ENCODE measurements around the gene CRLF2.
A peak's percentile ranks its signal among the peaks of the same experiment; 100 is the strongest.
"Not testable (repeated sequence)": the region's sequence is repeated elsewhere in the genome, so short reads cannot be mapped to it uniquely, and the experiment has no call there.

The CRLF2 gene, protein sequence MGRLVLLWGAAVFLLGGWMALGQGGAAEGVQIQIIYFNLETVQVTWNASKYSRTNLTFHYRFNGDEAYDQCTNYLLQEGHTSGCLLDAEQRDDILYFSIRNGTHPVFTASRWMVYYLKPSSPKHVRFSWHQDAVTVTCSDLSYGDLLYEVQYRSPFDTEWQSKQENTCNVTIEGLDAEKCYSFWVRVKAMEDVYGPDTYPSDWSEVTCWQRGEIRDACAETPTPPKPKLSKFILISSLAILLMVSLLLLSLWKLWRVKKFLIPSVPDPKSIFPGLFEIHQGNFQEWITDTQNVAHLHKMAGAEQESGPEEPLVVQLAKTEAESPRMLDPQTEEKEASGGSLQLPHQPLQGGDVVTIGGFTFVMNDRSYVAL

DNA sequence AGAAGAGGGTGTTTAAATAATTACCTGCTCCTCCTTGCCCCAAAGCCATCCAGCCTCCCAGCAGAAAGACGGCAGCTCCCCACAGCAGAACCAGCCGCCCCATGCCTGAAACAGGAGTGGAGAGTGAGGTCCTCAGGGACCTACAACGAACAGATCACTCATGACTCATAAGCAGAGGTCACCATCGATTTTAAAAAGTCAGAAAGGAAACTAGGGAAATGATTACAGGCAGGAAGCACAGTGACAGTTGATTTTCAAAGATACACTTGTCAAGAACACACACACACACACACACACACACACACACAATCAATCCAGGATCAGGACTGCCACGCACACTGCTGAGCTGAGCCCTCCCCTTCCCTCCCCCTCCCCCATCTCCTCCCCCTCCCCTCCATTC lies at the start of gene CRLF2:
TSS of gene CRLF2 (minus strand) at position 118 of the 400 bp plus-strand sequence. CDS start at position 103, 15 bp downstream.
- DNase-seq (ENCODE audit: low read depth, low spot score): no peak

DNA sequence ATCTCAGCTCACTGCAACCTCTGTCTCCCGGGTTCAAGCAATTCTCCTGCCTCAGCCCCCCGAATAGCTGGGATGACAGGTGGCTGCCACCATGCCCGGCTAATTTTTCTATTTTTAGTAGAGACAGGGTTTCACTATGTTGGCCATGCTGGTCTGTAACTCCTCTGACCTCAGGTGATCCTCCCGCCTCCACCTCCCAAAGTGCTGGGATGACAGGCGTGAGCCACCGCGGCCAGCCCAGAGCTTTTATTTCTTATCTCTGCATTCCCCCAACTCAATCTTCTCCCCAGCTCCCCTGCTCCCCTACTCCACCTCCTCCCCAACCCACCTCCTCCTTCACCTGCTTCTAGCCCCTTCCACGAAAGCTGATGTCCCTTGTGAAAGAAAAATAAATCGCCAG lies 49.3 kb upstream of the CRLF2 start:
- not testable (repeated sequence) for DNase-seq (ENCODE audit: low read depth, low spot score)

DNA sequence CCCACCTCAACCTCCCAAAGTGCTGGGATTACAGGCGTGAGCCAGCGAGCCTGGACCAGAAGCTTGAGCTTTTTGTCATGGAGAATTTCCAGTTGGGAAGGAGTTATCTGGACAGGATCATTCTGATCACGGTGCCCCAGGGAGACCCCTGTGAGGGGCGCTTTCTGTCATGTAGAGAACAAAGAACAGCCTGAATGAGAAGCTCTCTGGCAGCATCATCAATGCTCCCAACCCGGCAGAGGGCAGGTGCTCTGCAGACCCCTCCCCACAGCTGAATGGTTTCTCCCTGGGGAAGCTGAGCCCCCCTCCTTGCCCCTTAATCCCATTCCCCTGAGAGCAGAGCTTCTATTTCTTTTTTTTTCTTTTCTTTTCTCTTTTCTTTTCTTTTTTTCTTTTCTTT lies 48.8 kb upstream of the CRLF2 start:
- no peak for DNase-seq (ENCODE audit: low read depth, low spot score)

DNA sequence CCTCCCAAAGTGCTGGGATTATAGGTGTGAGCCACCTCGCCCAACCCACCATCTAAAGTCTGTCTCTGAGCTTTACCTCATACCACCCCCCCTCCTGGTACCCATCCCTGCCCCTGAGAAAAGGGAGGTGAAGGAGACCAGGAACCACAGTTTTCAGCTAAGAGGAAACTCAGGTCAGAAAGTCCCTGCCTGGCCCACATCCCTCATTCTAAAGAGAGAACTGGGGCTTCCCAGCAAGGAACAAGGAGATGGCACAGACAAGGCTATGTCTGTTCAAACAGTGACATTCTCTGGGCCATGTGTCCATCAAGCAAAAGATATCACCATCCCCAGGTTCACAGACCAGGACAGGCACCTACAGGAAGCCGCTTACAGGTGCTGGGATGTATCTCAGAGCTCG lies 40.4 kb upstream of the CRLF2 start:
- DNase-seq (ENCODE audit: low read depth, low spot score): no peak

DNA sequence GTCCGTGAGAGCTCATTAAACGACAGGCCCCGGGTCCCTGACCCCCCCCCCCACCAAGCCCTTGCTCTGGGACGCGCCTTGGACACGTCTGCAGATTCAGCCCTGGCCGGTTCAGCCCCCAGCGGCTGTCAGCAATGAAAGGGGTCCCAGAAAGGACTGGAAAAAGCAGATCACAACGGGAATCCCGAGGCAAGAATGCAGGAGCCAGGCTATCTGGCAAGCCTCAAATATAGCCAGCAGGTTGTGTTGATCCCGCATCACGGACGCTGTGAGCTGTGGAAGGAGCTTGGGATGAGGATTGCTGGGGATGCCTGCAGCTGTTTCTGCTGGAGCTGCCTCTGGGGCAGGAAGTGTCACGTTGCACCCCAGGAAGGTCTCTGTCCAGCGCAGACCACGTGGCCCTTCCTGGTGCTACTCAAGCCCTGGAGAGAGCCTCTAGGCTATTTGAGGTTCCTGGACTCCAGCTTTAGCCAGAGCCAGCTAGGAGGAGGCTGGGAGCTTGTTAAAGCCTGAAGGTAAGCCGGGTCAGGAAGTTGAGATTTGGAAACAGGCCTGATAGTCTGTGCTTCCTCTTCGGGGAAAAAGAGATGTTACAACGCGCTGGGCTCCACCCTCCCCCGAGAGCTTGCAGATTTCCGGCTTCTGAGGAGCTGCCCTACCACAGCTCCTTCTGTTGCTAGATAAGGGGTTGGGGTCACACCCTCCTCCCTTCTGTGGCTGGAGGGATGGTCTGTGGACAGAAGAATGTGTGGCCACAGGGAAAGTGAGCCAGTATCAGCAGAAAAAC lies 36.8 kb upstream of the CRLF2 start:
- DNase-seq (ENCODE audit: low read depth, low spot score): no peak

DNA sequence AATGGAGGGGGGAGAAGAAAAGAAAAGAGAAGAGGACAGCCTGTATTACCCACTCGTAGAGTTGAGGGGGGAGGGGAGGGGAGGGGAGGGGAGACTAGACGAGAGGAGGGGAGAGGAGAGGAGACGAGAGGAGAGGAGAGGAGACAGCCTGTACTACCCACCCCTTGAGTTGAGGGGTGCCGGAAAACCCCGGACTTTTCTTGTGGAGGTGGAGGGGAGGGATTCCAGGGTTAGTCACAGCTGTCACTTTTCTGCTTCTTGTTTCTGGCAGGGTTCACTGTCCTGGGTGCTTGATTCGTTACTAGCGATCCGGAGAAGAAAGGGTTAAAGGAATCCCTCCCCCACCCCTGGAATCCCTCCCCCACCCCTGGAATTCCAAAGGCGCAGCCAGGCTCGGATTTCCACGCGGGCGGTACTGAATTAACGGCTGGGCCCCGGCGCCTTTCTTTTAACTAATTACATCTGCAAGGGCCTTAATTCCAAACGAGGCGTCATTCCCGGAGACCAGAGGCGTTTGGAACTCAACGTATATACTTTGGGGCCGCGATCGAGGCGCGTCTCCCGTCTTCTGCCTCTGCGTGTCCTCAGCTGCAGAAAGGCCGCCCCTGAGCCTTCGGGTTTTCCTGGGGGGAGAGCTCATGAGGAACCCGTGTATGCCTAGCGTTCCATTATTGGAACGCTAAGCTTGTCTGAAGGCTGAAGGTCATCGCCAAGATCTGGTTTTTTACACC lies 36.0 kb upstream of the CRLF2 start:
- no peak for DNase-seq (ENCODE audit: low read depth, low spot score)

DNA sequence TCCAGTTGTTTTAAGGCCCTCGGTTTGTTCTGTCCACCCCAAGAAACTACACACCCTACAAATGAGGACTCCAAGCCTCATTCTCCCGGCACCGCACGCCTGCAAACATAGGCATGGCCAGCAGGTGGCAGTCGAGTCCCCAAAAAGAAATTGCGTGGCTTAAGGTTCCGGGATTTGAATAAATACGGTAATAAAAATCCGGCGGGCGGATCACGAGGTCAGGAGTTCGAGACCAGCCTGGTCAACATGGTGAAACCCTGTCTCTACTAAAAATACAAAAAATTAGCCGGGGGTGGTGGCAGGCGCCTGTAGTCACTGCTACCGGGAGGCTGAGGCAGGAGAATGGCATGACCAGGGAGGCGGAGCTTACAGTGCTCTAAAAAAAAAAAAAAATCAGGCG lies 34.4 kb upstream of the CRLF2 start:
- DNase-seq (ENCODE audit: low read depth, low spot score): peak; percentile 70

DNA sequence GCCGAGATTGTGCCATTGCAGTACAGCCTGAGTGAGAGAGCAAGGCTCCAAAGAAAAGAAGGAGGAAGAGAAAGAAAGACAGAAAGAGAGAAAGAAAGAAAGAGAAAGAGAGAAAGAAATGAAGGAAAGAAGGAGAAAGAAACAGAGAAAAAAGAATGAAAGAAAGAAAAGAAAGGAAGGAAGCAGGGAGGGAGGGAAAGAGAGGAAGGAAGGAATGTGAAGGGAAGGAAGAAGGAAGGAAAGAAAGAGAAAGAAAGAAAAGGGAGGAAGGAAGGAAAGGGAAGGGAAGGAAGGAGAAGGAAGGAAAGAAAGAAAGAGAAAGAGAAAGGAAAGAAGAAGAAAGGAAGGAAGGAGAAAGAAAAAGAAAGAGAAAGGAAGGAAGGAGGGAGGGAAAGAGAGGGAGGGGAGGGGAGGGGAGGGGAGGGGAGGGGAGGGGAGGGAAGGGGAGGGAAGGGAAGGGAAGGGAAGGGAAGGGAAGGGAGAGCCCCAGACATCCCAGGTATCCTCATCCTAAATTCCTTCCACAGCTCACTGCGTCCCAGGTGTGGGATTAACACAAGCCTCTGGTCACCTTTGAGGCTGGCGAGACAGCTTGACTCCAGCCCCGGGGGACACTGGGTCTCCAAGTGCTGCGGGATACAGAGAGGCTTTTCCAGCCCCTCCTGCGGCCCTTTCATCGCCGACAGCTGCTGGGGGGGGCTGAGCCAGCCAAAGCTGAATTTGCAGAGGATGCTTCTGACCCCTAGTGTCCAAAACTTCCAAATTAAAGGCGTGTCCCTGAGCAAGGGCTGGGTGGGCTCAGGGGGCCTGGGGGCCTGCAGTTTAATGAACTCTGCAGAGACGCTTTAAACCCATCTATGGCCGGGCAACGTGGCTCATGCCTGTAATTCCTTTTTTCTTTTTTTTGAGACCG lies 32.0 kb upstream of the CRLF2 start:
- no peak for DNase-seq (ENCODE audit: low read depth, low spot score)

DNA sequence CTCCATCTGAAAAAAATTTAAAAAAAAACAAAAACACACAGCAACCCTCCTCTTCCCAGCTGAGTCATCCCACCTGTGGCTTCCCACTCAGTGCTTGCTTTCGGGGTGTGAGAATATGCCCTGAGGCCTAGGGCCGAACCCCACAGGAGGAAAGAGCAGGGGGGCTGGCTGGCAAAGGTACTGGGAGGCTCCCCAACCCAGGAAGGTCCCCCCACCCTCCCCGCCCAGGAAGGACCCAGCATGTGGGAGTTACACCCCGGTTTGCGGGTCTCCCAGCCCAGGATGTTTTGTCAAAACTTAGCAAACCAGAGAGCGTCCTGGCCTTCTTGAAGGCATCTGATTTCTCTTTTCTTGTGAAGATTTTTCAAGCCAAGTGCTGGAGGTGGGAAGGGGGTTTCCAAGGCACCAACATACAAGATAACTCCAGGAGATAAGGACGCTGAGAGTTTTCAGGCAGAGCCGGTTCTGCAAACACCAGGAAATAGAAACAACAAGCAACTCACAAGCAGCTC lies 30.5 kb upstream of the CRLF2 start:
- no peak for DNase-seq (ENCODE audit: low read depth, low spot score)

DNA sequence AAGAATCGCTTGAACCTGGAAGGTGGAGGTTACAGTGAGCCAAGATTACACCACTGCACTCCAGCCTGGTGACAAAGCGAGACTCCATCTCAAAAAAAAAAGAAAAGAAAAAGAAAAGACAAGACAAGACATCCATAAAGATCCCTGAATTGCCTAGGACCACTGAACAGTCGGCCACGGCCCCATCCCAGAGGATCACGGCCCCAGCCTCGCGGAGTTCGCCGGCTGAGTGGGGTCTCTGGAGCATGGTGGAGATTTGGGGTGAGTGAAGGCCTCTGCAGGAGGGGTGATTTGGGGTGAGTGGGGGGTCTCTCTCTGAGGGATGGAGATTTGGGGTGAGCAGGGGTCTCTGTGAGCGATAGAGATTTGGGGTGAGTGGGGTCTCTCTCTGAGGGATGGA lies 28.1 kb upstream of the CRLF2 start:
- DNase-seq (ENCODE audit: low read depth, low spot score): not testable (repeated sequence)

DNA sequence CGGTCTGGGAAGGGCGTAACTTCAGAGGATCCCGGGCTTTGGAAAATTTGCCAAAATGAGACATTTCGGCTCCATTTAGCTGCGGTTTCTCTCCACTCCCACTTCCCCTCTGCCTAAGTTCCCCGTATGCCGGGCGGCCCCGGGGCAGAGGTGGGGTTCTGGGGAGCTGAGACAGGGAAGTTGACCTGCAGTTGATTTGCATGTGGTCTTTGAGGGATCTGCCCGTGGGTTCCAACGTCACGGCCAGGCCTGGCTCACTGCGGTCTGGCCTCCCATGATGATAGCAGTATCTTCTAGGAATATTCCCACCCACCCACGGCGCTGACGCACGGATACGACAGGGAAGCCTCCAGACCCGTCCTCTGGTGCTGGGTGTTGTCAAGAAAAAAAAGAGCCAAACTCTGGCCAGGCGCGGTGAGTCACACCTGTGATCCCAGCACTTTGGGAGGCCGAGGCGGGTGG lies 27.3 kb upstream of the CRLF2 start:
- no peak for DNase-seq (ENCODE audit: low read depth, low spot score)

DNA sequence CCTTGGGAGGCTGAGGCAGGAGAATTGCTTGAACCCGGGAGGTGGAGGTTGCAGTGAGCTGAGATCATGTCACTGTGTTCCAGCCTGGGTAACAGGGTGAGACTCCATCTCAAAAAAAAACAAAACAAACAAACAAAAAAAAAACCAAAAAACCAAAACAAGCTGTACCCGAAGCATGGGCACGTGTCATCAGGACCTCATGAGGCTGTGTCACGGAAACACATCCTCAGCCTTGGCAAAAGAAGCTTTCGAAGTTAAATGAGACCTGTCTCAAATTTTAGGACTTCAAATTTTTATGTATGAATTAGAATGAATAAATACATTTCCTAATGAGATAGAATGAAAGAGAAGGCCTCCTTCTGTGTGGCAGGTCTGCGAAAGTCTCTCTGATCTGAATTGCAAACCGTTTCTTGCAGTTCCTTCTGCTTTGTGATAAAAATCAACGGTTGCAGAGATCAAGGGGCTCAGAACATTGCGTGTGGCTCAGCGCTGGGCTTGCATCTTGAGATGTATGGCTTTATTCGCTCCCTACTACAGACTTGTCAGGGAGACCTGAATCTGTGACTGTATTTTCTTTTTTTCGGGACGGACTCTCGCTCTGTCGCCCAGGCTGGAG lies 19.5 kb upstream of the CRLF2 start:
- DNase-seq (ENCODE audit: low read depth, low spot score): no peak

DNA sequence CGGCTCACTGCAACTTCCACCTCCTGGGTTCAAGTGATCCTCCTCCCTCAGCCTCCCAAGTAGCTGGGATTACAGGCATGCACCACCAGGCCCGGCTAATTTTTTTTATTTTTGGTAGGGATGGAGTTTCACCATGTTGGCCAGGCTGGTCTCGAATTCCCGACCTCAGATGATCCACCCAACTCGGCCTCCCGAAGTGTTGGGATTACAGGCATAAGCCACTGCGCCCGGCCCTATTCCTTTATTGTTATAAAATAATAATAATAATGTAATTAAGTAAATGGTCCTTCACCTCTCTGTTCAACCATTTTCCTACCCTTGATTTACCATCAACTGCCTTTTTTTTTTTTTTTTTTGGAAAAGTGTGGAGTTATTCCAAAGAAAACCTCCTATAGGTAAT lies 15.7 kb upstream of the CRLF2 start:
- not testable (repeated sequence) for DNase-seq (ENCODE audit: low read depth, low spot score)

DNA sequence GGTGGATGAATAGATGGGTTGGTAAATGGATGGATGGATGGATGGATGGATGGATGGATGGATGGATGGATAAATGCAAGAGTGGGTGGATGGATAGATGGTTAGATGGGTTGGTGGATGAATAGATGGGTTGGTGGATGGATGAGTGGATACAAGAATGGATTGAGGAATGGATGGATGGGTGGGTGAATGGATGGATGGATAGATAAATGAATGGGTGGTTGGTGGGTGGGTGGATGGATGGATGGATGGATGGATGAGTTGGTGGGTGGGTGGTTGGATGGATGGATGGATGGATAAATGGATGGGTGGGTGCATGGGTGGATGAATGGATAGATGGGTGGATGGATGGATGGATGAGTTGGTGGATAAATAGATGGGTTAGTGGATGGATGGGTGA lies 13.8 kb upstream of the CRLF2 start:
- no peak for DNase-seq (ENCODE audit: low read depth, low spot score)

DNA sequence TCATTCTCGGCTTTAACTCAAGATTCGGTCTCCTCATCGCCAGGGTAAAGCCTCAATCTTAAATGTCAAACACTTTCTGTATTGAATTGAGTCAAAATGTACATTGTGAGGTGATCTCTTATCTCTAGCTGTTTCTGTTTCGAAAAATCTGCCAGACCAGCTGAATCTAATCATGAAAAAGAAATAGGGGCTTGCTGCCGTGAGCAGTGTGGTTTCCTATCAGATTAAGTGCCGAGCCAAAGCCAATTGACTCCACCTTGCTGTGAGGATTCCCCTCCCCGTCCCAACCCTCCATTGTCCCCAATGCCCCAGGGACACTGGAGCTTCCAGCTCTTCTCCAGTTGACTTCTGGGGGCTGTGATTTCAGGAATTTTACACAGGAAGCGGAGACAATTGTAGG lies 12.5 kb upstream of the CRLF2 start:
- no peak for DNase-seq (ENCODE audit: low read depth, low spot score)

DNA sequence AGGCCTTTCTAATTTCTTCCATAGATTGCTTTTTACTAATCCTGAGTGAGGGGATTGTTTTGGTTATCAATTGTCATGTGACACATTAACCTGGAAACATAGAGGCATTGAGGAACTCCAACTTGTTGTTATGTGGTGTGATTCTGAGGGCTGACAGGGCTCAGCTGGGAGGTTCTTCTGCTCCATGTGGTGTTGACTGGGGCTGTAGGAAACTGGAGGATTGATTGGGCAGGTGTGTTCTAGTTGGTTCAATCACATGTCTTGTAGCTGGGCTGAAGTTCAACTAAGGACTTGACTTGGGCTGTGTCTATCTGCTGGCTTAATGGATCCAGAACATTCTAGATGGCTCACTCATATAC lies 10.8 kb upstream of the CRLF2 start:
- DNase-seq (ENCODE audit: low read depth, low spot score): no peak

DNA sequence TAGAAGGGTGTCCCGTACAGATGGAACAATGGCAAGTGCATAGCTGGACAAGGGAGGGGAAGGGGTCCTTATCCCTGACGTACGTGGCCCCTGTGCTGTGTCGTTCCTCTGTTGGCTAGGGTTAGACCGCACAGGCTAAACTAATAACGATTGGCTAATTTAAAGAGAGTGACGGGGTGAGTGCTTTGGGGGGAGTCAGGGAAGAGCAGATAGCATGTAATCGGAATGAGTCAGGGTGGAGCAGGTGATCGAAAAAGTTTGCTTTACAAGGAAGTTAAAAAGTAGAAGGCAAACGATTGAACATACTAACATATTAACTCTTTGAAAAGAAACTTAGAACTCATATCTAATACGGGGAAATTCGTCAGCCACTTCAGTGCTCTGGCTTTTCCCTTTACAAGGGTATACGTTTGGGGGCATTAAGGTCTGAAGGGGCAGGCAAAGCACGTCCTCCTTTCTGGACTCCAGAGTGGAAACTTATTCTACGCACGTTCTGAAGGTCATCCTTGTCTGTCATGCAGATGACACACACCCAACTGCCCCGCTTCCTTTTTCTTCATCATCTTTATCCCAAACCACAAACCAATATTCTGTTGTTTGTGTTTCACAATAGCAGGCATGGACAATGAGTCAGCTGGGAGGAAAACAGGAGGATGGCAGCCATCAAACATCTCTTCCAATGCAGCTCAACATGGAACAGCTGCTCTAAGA lies 10.2 kb upstream of the CRLF2 start:
- DNase-seq (ENCODE audit: low read depth, low spot score): no peak

DNA sequence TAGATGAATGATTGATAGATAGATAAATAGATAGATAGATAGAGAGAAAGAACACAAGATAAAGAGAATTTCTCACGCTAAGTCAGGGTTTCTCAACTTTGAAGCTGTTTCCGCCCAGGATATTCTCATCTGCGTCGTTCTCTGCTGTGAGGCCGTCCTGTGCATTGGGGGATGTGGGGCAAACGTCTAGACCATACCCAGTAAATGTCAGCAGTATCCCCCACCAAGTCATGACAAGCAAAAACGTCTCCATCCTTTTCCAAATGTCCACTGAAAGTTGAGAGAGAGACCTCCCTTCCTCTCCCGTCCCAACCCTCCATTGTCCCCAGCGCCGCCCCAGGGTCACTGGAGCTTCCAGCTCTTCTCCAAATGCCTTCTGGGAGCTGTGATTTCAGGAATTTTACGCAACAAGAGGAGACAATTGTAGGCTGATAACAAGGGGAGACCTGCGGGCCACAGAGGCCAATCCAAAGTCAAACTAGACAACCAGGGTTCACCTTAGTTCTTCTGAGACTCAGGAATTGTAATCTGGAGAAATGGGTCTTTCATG lies 8.9 kb upstream of the CRLF2 start:
- DNase-seq (ENCODE audit: low read depth, low spot score): no peak

DNA sequence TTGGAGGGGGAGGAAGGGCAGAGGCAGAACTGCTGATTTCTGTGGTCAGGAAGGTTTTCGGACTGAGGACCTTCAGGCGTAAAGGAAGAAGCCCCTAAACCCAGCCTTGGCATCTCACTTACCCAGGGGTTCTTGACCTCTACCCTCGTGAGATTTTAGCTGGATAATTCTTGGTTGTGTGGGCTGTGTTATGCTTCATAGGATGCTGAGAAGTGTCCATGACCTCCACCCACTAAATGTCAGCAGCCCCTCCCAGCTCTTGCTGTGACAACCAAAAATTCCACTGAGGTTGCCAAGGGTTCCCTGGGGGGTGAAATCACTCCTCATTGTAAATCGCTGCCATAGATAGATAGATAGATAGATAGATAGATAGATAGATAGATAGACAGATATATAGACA lies 5.8 kb upstream of the CRLF2 start:
- DNase-seq (ENCODE audit: low read depth, low spot score): no peak
